Naive thymus-derived CD4-positive, alpha-beta T cell (primary cell): ENCODE data around the gene FHIT. TPM values are rescaled to one million over a fixed set of nuclear protein-coding genes. Genes with fewer than 3 reads are reported as not detected.

Experiments used
- ATAC-seq: fragments of 150-1000 bp; cut with Tn5 transposase; 2 replicates; pipeline ENCODE4 v1.10.0; 2021; ENCODE audit warnings: mild to moderate bottlenecking, moderate library complexity
- CTCF ChIA-PET: fragments of 350-600 bp; sonication (Branson Sonifier 250); formaldehyde crosslinking; loops from one replicate; lab custom pipeline; 2021; ENCODE audit warnings: antibody characterized with exemption; lab: Charles Lee
- POLR2A ChIA-PET: fragments of 350-600 bp; sonication (Branson Sonifier 250); formaldehyde crosslinking; loops from one replicate; lab custom pipeline; 2021; ENCODE audit warnings: antibody characterized with exemption, inconsistent platforms; lab: Charles Lee
- DNase-seq, 9 donors: peaks; one replicate each; pipeline versions ENCODE4 v3.0.0 to v3.0.0-alpha.2; 2020 to 2022; ENCODE audit warnings: mixed read lengths in 1 of 9
- H3K27ac ChIP-seq: one replicate; pipeline ENCODE4 v1.7.0; 2013; ENCODE audit warnings: mild to moderate bottlenecking, low read depth, low read length, moderate library complexity
- H3K27me3 ChIP-seq, 2 donors: one replicate each; pipeline ENCODE4 v1.7.0; 2013; ENCODE audit warnings: low read length in 2 of 2, mild to moderate bottlenecking in 2 of 2, moderate library complexity in 2 of 2; ENCODE audit not compliant: control insufficient read depth in 2 of 2, insufficient read depth in 2 of 2
- H3K36me3 ChIP-seq, 3 experiments: 1 replicate in 2 of 3; 2 replicates in 1 of 3; pipeline ENCODE4 v1.7.0; 2013; ENCODE audit warnings: low read length in 3 of 3, mild to moderate bottlenecking in 3 of 3, moderate library complexity in 1 of 3; ENCODE audit not compliant: insufficient read depth in 3 of 3, control insufficient read depth in 2 of 3
- H3K4me1 ChIP-seq, 2 donors: one replicate each; pipeline ENCODE4 v1.7.0; 2013; ENCODE audit warnings: low read length in 2 of 2, mild to moderate bottlenecking in 2 of 2, moderate library complexity in 1 of 2; ENCODE audit not compliant: control insufficient read depth in 2 of 2, insufficient read depth in 2 of 2
- H3K4me3 ChIP-seq: 2 replicates; pipeline ENCODE4 v1.7.0; 2013; ENCODE audit warnings: mild to moderate bottlenecking, low read length
- H3K9me3 ChIP-seq, 3 experiments: 1 replicate in 2 of 3; 2 replicates in 1 of 3; pipeline ENCODE4 v1.7.0; 2013; ENCODE audit warnings: low read length in 3 of 3; ENCODE audit not compliant: control insufficient read depth in 2 of 3
- H3K27ac Mint-ChIP-seq, 9 donors: one replicate each; pipeline ENCODE4 v1.8.0; 2020 to 2022; ENCODE audit warnings: mixed read lengths in 9 of 9, mild to moderate bottlenecking in 8 of 9, moderate library complexity in 5 of 9, inconsistent platforms in 2 of 9
- H3K27me3 Mint-ChIP-seq, 5 donors: one replicate each; pipeline ENCODE4 v1.8.0; 2021 to 2022; ENCODE audit warnings: mixed read lengths in 5 of 5, mild to moderate bottlenecking in 1 of 5
- H3K36me3 Mint-ChIP-seq, 5 donors: one replicate each; pipeline ENCODE4 v1.8.0; 2020 to 2022; ENCODE audit warnings: mixed read lengths in 5 of 5, mild to moderate bottlenecking in 3 of 5, inconsistent platforms in 1 of 5
- H3K4me1 Mint-ChIP-seq, 7 donors: one replicate each; pipeline ENCODE4 v1.8.0; 2020 to 2022; ENCODE audit warnings: mixed read lengths in 7 of 7, mild to moderate bottlenecking in 3 of 7, inconsistent platforms in 1 of 7
- H3K4me3 Mint-ChIP-seq, 10 donors: one replicate each; pipeline ENCODE4 v1.8.0; 2020 to 2022; ENCODE audit warnings: mild to moderate bottlenecking in 10 of 10, mixed read lengths in 10 of 10, moderate library complexity in 6 of 10, inconsistent platforms in 2 of 10
- H3K9me3 Mint-ChIP-seq, 11 donors: one replicate each; pipeline ENCODE4 v1.8.0; 2020 to 2022; ENCODE audit warnings: mixed read lengths in 11 of 11, mild to moderate bottlenecking in 4 of 11, inconsistent platforms in 1 of 11, moderate library complexity in 1 of 11
- intact Hi-C, 2 donors: fragments of 100-400 bp; cut with micrococcal nuclease; formaldehyde crosslinking; loops; one replicate each; pipeline ENCODE4 v1.15.1; 2023
- polyA plus RNA-seq, 2 donors: library from polyadenylated mRNA; unstranded; fragments of 300-500 nt; fragmentation: Illumina TruSeq; gene quantifications; one replicate each; pipeline ENCODE4 v1.2.3, GENCODE V29; 2021
- total RNA-seq, 6 experiments: library from RNA in 5 of 6; stranded (reverse) in 5 of 6; gene quantifications; 1 replicate in 5 of 6; 2 replicates in 1 of 6; pipeline ENCODE4 v1.2.3 and lab custom pipeline; 2021 to 2026

The FHIT gene
- total and polyA plus RNA-seq, 7 experiments from 2014 or later: 51.2 to 230 (median 152) TPM

- Histone ChIP-seq H3K4me1 (peaks cover 0 to 29% of the 10 kb centered on the region in 2 donors), H3K27ac (no peak overlapping the region), H3K27me3 (no peaks in the 10 kb centered on the region), H3K36me3 (no peaks in the 10 kb centered on the region), H3K9me3 (no peaks in the 10 kb centered on the region), H3K4me3 (no peak overlapping the region)
- POLR2A ChIA-PET: interaction anchor here (1.5 kb wide), 1 partner anchor 8 kb away, joined by 5 read pairs; no protein-coding TSS in a partner anchor
- H3K36me3 Mint-ChIP-seq: peaks cover 8 to 72% (median 60%) of the 10 kb centered on the region in 5 donors
- H3K27ac Mint-ChIP-seq: peak overlapping the region in 8 of 9 donors; percentile 52 to 91 (median 70)
- no peak for ATAC-seq
- CTCF ChIA-PET: no interaction called here
- intact Hi-C loops: loop anchor here in 1 of 2 donors (1.0 kb wide), 2 partner anchors 9 to 10 kb away; no protein-coding TSS in a partner anchor
- peaks cover 0 to 29% (median 3%) of the 10 kb centered on the region in 11 donors for H3K9me3 Mint-ChIP-seq
- peak overlapping the region in 7 of 10 donors; percentile 10 to 61 (median 45) for H3K4me3 Mint-ChIP-seq
- DNase-seq: no peak
- peaks cover 21 to 87% (median 79%) of the 10 kb centered on the region in 7 donors for H3K4me1 Mint-ChIP-seq
- H3K27me3 Mint-ChIP-seq: no peaks in the 10 kb centered on the region
Measured at GRCh38 chr3:60033901-60034453, 1217.3 kb downstream of the FHIT start.

DNA sequence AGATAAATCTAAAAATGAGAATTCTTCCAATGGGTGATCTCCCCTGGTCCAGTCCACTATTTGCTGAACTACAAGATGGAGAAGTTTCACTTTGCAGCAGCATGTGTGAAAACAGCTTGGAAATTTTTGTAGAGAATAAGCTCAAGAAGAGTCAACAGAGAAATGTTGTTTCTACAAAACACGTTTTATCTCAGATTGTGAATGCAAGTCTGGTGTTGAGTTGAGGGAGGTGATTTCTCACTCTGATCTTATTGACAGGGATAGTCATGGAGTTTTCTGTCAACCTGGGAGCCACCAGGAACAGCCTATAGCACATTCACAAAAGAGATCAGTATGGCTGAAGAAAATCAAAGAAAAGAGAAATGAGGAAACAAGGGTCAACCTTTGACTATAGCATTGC is 1220.3 kb downstream of the FHIT start:
- no peaks in the 10 kb centered on the region for H3K9me3 ChIP-seq
- Mint-ChIP-seq H3K27me3 (no peaks in the 10 kb centered on the region), H3K4me3 (peak overlapping the region in 6 of 10 donors; percentile 2 to 82 (median 39)), H3K4me1 (peaks cover 30 to 97% (median 88%) of the 10 kb centered on the region in 7 donors), H3K9me3 (peaks cover 0 to 17% (median 1%) of the 10 kb centered on the region in 11 donors), H3K36me3 (peaks cover 4 to 57% (median 51%) of the 10 kb centered on the region in 5 donors), H3K27ac (peak overlapping the region in 8 of 9 donors; percentile 42 to 91 (median 84))
- H3K27ac ChIP-seq: no peak overlapping the region
- ChIA-PET CTCF (no interaction called here), POLR2A (interaction anchor here (1.5 to 1.6 kb wide), 3 partner anchors 14 to 21 kb away, joined by 3 to 8 read pairs (median 8); no protein-coding TSS in a partner anchor)
- no peak for DNase-seq
- H3K4me3 ChIP-seq: no peak overlapping the region
- peaks cover 0 to 49% of the 10 kb centered on the region in 2 donors for H3K4me1 ChIP-seq
- no peaks in the 10 kb centered on the region for H3K27me3 ChIP-seq
- no peaks in the 10 kb centered on the region for H3K36me3 ChIP-seq
- ATAC-seq: no peak
- intact Hi-C loops: loop anchor here in 1 of 2 donors (1.0 kb wide), 2 partner anchors 9 to 14 kb away; no protein-coding TSS in a partner anchor

- Histone ChIP-seq H3K9me3 (no peaks in the 10 kb centered on the region), H3K27me3 (no peaks in the 10 kb centered on the region), H3K4me1 (peaks cover 0 to 65% of the 10 kb centered on the region in 2 donors), H3K4me3 (no peak overlapping the region), H3K36me3 (no peaks in the 10 kb centered on the region), H3K27ac (peak overlapping the region; percentile 61)
- Mint-ChIP-seq H3K4me3 (peak overlapping the region in 7 of 10 donors; percentile 31 to 82 (median 52)), H3K4me1 (peaks cover 32 to 97% (median 90%) of the 10 kb centered on the region in 7 donors), H3K27me3 (no peaks in the 10 kb centered on the region), H3K27ac (peak overlapping the region; percentile 70 to 91 (median 87)), H3K9me3 (peaks cover 0 to 11% (median 0%) of the 10 kb centered on the region in 11 donors), H3K36me3 (peaks cover 4 to 48% (median 41%) of the 10 kb centered on the region in 5 donors)
- intact Hi-C loops: no loop called here
- DNase-seq (no peak), ATAC-seq (no peak)
- ChIA-PET CTCF (interaction anchor here (1.2 kb wide), 1 partner anchor 15 kb away, joined by 3 read pairs; no protein-coding TSS in a partner anchor), POLR2A (interaction anchor here (0.6 to 24.0 kb wide), 6 partner anchors 9 to 602 kb away, joined by 3 to 295 read pairs (median 14); no protein-coding TSS in a partner anchor)
Measured at GRCh38 chr3:60028233-60028632, 1223.0 kb downstream of the FHIT start.

DNA sequence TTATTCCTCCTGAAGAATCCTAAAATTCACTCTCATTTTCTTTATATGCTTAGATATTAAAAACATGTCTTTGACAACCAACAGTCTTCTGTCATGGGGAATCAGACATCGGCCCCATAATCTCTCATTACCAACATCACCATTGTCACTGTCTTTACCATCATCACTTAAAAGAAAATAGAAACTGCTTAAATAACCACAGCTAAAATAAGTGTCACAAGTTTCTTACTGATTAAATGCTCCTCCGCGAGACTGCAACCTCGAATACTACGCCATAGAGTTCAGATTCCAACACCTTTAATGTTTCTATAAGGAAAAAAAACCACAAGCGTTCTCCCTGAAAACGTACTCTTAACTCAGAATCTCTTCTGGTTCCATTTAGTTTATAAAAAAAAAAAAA is 1223.9 kb downstream of the FHIT start:
- peaks cover 0 to 11% (median 0%) of the 10 kb centered on the region in 11 donors for H3K9me3 Mint-ChIP-seq
- H3K36me3 Mint-ChIP-seq: peaks cover 4 to 49% (median 37%) of the 10 kb centered on the region in 5 donors
- ChIA-PET CTCF (interaction anchor here (0.5 to 1.2 kb wide), 2 partner anchors 14 to 229 kb away, joined by 3 to 4 read pairs; no protein-coding TSS in a partner anchor), POLR2A (interaction anchor here (0.6 to 24.0 kb wide), 11 partner anchors 9 to 601 kb away, joined by 3 to 295 read pairs (median 4); no protein-coding TSS in a partner anchor)
- no peaks in the 10 kb centered on the region for H3K27me3 ChIP-seq
- H3K4me1 ChIP-seq: peaks cover 0 to 71% of the 10 kb centered on the region in 2 donors
- no peaks in the 10 kb centered on the region for H3K36me3 ChIP-seq
- H3K4me1 Mint-ChIP-seq: peaks cover 37 to 97% (median 90%) of the 10 kb centered on the region in 7 donors
- intact Hi-C loops: loop anchor here in 1 of 2 donors (2.0 kb wide), 1 partner anchor 19 kb away; no protein-coding TSS in a partner anchor
- ATAC-seq: no peak
- no peaks in the 10 kb centered on the region for H3K27me3 Mint-ChIP-seq
- H3K4me3 Mint-ChIP-seq: peak overlapping the region; percentile 45 to 84 (median 79)
- no peaks in the 10 kb centered on the region for H3K9me3 ChIP-seq
- peak overlapping the region; percentile 61 for H3K27ac ChIP-seq
- H3K27ac Mint-ChIP-seq: peak overlapping the region; percentile 27 to 96 (median 89)
- no peak for DNase-seq
- no peak overlapping the region for H3K4me3 ChIP-seq

DNA sequence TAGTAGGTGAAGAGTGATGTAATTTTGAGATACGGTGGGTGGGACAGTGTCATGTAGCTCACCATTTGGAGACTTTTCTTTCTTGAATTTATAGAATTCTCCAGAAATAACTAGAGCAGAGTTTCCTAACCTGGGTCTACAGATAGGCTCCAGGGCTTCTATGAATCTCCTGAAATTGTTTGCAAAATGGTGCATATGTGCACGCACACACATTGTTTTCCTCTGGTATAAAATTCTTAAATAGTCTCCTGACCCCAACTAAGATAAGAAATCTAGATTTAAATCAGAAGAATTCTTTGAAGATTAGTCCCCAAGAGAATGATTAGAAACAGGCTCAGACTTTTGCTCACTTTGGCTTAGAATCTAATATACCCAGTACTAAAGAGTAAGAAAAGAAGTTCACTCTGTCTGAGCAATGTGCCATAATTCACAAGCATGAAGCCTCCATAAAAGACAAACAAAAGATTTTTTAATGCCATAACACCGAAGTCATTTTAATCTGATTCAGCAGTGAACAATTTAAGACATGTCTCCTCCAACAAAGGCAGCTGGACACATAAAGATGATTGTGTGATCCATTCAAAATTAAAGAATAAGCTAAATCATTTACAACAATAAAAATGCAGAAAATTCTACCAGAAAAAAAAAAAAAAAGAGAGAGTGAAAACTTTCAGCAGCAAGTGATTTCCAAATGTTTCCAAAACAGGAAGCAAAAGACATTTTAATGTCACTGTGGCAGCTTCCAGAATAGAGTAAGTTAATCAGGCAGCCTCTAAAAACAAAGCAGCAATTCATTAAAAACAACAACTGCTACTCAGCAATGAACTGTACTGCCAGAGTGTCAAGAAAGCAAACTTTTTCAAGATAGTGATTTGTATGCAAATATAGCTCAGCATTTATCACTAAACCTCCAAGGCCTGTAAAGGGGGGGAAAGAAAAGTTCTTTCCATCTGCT is 1225.9 kb downstream of the FHIT start:
- Mint-ChIP-seq H3K27me3 (no peaks in the 10 kb centered on the region), H3K9me3 (peaks cover 0 to 6% (median 0%) of the 10 kb centered on the region in 11 donors), H3K27ac (peak overlapping the region; percentile 56 to 96 (median 89)), H3K4me1 (peaks cover 29 to 100% (median 95%) of the 10 kb centered on the region in 7 donors), H3K36me3 (peaks cover 0 to 52% (median 42%) of the 10 kb centered on the region in 5 donors), H3K4me3 (peak overlapping the region; percentile 35 to 82 (median 62))
- ChIA-PET POLR2A (interaction anchor here (0.6 to 24.0 kb wide), 15 partner anchors 8 to 126 kb away, joined by 3 to 295 read pairs (median 4); no protein-coding TSS in a partner anchor), CTCF (interaction anchor here (0.8 to 1.2 kb wide), 3 partner anchors 15 to 37 kb away, joined by 3 read pairs; no protein-coding TSS in a partner anchor)
- H3K27me3 ChIP-seq: no peaks in the 10 kb centered on the region
- H3K4me3 ChIP-seq: no peak overlapping the region
- DNase-seq (no peak), ATAC-seq (no peak)
- intact Hi-C loops: loop anchor here (1.0 to 2.0 kb wide), 3 partner anchors 8 to 21 kb away; no protein-coding TSS in a partner anchor
- no peaks in the 10 kb centered on the region for H3K36me3 ChIP-seq
- peak overlapping the region; percentile 61 for H3K27ac ChIP-seq
- no peaks in the 10 kb centered on the region for H3K9me3 ChIP-seq
- peaks cover 0 to 69% of the 10 kb centered on the region in 2 donors for H3K4me1 ChIP-seq
